GM12891 (cell line): Measurements from ENCODE around the gene KCP.

Experiments
- DNase-seq: peaks from one replicate; pipeline ENCODE4 v3.0.0; 2011; ENCODE audit warnings: low spot score; ENCODE audit not compliant: insufficient read length
- FAIRE-seq: peaks from 2 replicates; lab custom pipeline; 2011; peaks lifted over from hg19 to GRCh38; lab: Jason Lieb, UNC
- PAX5 ChIP-seq: IDR thresholded peaks from 2 replicates; pipeline ENCODE4 v1.6.1; 2011; ENCODE audit warnings: low read length, moderate library complexity, mild to moderate bottlenecking; ENCODE audit not compliant: insufficient read depth, severe bottlenecking
- POLR2A ChIP-seq: IDR thresholded peaks from 2 replicates; pipeline ENCODE4 v1.6.1; 2011; ENCODE audit warnings: low read depth, low read length, control low read depth
- POLR2AphosphoS5 ChIP-seq: IDR thresholded peaks from 2 replicates; pipeline ENCODE4 v1.6.1; 2011; ENCODE audit warnings: low read depth, low read length, control low read depth
- POU2F2 ChIP-seq: IDR thresholded peaks from 2 replicates; pipeline ENCODE4 v1.6.1; 2011; ENCODE audit warnings: low read depth, mild to moderate bottlenecking, control low read depth, low read length, moderate library complexity
- SPI1 ChIP-seq: IDR thresholded peaks from 2 replicates; pipeline ENCODE4 v1.6.1; 2011; ENCODE audit warnings: low read depth, low read length, control low read depth
- TAF1 ChIP-seq: IDR thresholded peaks from 2 replicates; pipeline ENCODE4 v1.6.1; 2011; ENCODE audit warnings: low read depth, low read length, control low read depth

The KCP gene

DNA sequence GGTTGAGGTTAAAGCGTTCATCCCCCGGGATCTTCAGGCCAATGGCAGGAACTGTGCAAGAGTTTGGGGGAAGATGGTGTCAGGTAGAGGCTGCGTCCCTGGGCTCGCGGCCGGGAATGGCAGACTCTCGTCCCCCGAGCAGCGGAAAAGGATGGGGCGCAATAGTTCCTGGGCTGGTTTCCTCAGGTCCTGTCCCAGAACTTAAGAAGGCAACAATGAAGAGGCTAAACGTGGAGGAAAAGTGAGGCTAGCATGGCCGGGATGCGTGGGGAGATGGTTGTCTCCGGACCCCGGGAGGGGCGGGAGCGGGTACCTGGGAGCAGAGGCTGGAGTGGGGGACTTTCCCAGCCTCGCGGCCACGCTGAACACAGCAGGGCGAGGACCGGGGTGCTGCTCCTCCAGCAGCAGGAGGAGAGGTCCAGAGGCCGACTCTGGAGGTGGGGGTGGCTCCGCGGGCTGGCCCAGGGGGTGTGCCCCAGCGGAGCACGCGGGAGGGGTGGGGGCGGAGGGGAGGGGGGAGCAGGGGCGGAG lies 28.1 kb upstream of the KCP start:
- no peak for TF ChIP-seq POU2F2
- TF ChIP-seq POLR2AphosphoS5, result peak; percentile 89
- TF ChIP-seq TAF1, result peak; percentile 38; the same call in 1 of the 2 replicates
- peak; percentile 80; the same call in 1 of the 2 replicates for TF ChIP-seq POLR2A
- FAIRE-seq (peak; percentile 71), DNase-seq (no peak)

DNA sequence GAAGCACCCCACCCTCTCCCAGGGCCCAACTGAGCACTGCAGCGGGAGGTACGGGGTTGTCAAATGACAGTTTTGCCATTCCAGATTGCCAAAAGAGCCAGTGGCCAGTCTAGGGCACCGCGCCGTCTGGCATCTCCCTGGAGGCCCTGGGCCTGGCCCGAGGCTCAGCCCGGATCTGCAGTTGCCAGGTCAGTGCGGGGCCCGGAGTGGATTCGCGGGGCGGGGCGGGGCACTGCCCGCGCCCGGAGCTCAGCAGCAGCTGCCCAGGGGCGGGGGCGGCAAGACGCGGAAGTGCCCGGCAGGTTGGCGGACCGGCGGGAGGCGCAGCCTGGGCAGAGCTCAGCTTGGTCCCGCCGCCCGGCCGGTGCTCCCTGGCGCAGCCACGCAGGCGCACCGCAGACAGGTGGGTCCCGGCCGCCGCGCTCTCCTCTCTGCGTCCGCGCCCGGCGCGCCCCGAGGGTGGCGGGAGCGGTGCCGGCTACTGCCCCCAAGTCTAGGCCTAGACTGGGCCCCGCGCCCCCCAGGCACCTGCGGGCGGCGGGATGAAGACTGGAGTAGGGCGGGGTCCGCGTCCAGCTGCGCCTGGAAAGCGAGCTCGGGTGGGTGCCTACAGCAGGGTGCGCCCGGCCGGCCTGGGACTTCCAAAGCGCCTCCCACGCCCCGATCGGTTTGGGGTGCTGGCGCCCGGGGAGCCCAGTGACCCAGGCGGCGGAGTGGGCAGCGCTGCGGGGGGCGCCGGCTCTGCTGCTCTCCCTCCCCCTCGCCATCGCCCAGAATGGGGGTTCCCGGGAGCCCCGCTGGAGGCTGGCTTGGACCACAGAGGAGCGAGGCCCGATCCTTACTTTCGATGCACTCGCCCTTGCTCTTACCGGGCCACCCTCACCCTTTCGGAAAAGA lies 27.4 kb upstream of the KCP start, which contains the start of gene IRF5:
TSS of gene IRF5 (plus strand) at position 281 of the 897 bp plus-strand sequence. CDS start 4,155 bp downstream, outside the sequence.
- DNase-seq (no peak), FAIRE-seq (peak; percentile 66)
- TF ChIP-seq POLR2A, result no peak; the same call in none of the 2 replicates
- TF ChIP-seq POLR2AphosphoS5, result peak; percentile 81
- TF ChIP-seq SPI1, result 0 out of 2 replicates have a peak, but pooled peaks have one; percentile 23
- TF ChIP-seq TAF1, result 0 out of 2 replicates have a peak, but pooled peaks have one; percentile 64

DNA sequence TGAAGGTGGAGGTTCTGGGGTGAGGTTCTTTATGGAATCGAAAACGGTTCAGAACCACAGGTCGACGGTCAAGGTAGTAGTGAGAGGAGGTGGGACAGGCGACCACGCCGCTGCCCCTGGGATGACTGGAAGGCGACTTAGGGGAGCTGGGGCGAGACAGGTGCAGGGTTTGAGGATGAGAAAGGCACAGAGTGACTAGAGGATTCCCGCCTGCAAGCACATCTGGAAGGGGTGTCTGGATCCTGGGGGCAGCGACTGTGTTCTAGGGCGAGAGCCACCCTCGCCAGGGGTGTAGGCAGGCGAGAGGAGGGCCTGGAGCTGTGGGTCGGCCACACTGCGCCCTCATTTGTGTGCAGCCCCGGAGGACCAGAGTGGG lies 26.8 kb upstream of the KCP start:
- FAIRE-seq (peak; percentile 84), DNase-seq (no peak)
- TF ChIP-seq POU2F2, result peak; percentile 7; the same call in 1 of the 2 replicates
- TF ChIP-seq SPI1, result no peak

DNA sequence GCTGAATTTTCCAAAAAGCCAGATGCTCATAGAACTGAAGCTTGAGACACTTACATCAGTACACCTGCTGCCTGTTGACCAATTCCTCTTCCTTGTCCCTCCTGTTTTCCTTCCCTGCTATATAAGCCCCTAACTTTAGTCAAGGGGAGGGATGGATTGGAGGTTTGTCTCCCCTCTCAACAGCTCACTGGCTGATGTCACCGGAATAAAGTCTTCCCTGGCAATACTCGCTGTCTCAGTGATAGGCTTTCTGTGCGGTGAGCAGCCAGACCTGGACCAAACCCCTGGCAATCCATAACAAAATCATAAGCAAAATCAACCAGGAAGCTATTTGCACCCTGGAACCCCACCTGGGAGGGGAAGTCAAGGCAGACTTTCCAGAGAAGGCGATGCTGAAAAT lies 26.3 kb upstream of the KCP start:
- DNase-seq (no peak), FAIRE-seq (no peak)
- no peak for TF ChIP-seq PAX5
- TF ChIP-seq SPI1, result no peak
- no peak for TF ChIP-seq TAF1

DNA sequence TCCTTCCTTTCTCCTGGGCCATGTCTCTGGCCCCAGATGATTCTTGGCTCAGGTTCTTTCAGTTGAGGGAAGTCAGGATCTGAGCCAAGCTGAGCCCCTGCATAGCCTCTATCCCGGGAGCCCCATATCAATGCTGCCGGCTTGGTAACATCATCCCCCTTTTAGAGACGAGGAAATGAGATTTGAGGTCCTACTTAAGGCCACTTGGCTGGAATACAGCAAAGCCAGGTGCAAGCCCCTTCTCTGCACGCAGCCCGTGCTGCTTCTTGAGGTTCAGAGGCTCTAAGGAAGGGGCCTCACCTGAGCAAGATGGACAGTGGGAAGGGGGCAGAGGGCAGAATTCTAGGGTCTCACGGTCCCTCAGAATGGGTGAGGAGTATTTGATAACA lies 24.8 kb upstream of the KCP start:
- DNase-seq, result no peak
- TF ChIP-seq PAX5, result no peak
- TF ChIP-seq POU2F2, result no peak
- TF ChIP-seq POLR2AphosphoS5, result no peak
- no peak for FAIRE-seq

DNA sequence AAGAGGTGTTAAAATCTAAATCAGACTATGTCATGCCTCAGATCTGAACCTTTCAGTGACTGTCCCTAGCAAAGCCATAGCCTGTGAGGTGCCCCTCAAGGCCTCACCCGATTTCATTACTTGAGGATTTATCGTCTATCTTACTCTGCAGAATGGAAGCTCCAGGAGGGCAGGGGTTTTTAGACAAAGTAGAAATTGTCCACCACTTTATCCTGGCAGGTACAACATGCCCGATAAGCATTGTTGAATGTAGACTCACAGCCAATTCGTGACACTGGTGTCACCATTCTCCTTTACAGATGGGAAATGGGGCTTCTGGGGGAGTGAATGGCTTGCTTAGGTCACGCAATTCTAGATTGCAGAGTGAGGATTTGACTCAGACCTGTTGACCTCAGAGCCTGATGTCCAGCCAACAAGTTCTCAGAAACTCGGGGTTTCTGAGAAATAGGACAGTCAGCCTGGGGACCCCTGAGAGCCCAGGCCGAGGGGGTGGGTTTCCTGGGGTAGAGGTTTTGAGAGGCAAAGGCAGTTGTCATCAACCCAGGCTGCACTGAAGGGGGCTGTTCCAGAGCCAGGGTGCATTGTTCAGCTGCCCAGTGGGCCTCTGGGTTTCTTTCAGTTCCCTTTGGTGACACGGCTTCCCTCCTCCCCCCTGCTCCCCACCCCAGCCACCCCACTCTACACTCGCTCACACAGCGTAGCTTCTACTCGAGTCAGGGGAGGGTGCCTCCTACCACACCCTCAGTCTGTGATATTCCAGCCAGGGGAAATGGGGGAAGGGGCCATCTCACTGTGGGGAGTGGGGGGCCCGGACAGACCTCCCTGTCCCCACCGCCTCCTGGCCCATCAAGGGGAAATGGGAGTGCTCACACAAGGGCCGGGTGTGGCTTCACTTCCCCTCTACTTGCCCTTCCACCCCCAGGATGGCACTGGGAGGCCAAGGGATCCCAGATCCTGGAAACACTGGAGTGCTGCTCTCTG lies 24.1 kb upstream of the KCP start:
- DNase-seq (no peak), FAIRE-seq (peak; percentile 91)

DNA sequence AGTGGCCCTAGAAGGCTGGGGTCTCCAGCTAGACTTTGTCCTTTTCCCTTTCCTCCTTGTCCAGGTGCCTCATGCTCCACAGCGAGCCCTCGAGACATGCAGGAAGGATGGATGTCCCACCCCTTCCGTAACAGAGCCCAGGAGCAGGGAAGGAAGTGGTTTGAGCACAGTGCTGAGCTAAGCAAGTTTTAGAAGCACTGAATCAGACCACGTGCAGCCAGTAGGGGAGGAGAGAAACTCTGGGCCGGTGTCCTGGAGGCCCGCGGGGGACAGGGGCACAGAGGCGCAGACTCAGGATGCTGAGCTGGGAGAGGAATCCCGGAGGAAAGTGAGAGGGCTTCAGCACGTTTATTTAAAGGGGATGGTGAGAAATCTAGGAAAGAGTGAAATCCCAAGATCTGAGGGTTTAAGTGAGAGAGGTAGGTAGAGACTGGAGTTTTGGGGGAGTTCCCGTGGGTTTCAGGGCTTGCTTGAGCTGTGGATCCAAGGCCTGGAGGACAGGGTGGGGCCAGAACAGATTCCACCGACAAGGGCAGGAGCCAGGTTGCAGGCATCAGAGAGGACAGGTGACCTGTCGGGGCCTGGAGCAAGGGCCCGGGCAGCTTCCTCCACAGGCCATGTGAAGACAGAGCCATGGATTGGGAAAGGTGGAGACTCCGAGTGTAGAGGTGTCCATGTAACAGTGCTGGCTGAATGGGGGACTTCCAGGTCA lies 22.8 kb upstream of the KCP start:
- TF ChIP-seq TAF1 (peak; percentile 47; the same call in 1 of the 2 replicates), POLR2A (no peak), SPI1 (peak; percentile 81)
- DNase-seq (no peak), FAIRE-seq (peak; percentile 94)

More for the DNA sequence above, 24.1 kb upstream of the KCP start:
- TF ChIP-seq SPI1 (peak; percentile 86), POU2F2 (peak; percentile 81), TAF1 (peak; percentile 46; the same call in 1 of the 2 replicates), POLR2A (peak; percentile 41; the same call in 1 of the 2 replicates), PAX5 (peak; percentile 6), POLR2AphosphoS5 (peak; percentile 36)

DNA sequence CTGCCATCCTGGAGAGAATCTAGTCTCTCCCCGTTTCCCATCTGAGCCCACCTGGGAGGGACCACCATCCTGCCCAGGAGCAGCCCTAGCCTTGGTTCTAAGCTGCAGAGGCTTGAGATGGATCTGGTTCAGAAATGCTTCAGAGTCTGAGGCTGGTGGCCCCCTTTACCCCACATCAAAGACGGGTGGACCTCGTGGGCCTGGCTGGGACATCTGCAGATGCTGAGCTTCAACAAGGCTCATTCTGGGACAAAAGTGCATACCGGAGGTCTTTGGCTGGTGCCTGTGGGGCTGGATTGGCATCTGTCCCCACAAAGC lies 22.3 kb upstream of the KCP start:
- FAIRE-seq (no peak), DNase-seq (no peak)
- no peak for TF ChIP-seq PAX5

DNA sequence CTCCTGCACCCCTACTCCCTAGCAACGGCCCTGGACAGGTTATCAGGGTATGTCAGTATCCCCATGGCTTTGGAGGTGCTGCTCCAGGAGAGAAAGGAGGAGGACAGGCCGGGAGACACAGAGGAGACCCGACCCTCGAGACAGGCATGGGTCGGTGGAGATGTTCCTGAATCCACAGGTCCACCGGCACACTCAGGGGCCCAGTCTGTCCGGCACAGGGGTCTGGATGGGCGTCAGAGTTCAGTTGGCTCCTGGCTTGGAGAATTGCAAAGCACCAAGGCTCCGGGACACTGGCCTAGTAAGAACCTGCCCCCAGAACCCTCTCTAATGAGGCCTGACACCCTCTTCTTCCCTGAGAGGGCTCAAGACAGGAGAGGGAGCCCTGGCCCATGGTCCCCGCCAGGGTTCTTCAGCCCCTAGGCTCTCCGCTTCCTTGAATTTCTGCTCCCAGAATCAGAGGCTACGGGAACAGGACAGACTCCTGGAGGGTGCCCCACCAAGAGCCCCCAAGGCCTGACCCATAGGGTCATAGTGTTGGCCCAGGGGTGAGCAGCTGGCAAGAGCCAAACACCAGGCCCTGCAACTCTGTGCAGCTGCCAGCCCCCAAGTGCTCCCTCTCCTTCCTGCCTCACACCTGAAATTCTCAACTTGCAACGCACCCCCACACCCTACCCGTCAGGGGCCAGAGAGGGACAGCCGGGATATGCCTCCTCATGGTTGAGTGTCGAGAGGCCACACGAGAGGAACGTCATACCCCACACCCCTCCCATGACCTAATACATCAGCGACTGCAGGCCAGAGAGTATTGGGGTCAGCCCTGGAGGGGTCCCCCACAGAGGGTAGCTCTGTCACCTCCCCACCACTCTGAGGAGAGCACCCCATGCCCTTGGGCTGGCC lies 21.7 kb upstream of the KCP start:
- DNase-seq (no peak), FAIRE-seq (no peak)
- TF ChIP-seq TAF1, result no peak
